ENCODE results near the gene FUS.

Gene FUS

DNA sequence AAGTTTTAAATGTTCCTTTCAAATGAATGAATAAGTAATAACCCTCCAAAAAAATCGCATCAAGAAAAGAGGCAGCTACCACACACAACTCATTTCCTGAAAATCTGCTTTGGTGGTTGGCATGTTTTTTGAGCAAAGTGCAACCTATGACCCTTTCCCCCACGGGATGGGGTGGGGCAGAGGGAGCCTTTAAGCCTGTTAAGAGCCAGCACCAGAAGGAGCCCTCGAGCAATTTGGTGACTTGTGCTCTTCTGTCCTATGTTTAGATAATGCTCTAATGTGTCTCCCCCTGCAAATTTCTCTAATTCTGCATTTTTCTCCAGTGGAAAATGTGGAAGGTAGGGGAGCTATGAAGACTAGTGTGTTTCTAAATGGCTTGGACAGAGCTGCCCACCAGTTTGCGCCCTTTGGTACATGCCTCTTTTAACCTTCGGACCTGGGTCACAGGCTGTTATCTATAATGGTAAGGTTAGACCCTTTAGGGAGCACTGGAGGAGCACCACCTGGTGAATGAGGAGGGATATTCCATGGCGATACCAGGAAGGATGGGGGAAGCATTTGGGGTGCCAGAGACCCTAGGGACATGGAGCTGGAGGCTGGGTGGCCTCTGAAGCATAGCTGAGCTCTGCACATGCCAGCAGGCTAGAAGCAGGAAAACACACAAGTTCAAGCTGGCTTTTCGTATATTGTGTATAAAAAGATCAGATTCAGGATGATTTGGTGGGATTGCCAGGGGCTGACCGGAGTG is 21.1 kb downstream of the FUS start:
- no peak for DNase-seq

- peak in 4 of 58 donors; percentile 18 to 51 (median 34) for DNase-seq
These were observed 21.9 kb downstream of the FUS start for GRCh38 chr16:31201582-31202413.

DNA sequence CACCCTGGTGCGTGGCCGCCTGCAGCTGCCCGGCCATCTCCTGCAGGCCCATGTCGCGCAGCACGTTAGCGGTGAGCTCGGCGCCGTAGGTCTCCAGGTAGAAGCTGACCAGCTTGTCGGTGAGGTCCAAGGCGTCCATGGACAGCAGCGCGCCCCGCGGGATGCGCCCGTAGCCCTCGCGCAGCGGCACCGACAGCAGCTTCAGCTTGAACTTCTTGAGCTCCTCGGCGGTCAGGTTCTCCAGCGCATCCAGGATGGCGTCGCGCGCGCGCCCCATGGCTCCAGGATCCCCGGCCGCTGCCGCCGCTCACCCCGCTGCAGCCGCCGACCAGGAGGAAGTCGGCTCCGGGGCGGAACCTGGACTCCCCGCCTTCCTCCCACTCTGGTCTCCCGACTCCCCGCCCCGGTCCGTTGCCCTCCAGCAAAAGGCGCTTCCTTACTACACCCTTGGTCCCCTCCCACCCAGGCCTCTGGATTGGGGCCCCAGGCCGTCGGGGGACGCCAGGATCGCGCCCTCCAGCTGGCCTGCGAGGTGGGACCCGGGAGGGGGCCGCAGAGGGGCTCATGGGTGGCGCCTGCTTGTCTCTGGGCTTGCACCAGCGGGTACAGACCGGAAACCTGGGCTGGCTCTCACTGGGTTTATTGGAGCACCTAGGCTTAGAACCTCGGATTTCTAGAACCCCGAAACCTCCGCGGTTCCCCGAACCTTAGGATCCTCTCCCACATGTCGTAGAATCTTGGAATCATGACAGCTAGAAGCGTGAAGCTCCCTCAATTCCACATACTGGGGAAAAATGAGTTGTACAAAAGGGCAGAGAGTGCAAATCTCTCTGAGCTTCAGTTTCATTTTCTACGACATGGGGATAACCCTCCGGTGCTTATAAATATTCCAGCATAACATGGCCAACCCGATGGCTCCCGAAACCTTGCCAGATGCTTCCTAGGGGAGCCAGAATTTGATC is 22.8 kb downstream of the FUS start, which contains the start of gene PYCARD:
Gene PYCARD (minus strand): TSS at position 347 of the 962 bp plus-strand sequence. CDS start 70 bp downstream, at position 277.
- DNase-seq = peak in 4 of 58 donors; percentile 16 to 51 (median 46)

DNA sequence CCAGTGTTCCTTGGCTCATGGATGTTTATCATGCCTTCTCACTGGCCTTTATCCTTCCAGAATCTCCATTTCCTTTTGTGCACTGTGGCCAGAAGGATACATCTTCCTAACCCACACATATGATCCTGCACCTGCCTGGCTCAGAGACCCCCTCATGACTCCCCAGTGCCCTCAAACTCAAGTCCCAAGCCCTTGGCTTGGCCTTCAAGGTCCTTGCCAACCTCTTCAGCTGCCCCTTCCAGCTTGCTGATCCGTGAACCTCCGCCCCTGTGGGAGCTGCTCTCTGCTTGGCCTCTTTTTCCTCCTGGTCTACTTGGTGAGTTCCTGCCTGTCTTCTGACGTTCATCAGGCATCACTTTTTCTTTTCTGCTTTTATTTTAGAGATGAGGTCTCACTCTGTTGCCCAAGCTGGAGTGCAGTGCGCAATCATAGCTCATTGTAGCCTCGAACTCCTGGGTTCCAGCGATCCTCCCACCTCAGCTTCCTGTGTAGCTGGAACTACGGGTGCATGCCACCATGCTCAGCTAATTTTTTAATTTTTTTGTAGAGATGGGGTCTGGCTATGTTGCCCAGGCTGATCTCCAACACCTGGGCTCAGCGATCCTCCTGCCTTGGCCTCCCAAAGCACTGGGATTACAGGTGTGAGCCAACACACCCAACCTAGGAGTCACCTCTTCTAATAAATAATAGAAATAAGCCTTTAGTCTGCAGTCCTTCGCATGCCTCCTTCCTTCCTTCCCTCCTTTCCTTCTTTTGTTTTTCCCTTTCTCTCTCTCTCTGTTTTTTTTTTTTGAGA is 25.1 kb downstream of the FUS start:
- no peak for DNase-seq

- DNase-seq = no peak
These were observed 26.8 kb downstream of the FUS start for GRCh38 chr16:31206776-31207175.

GRCh38 chr16:31213342-31213741 is 33.4 kb downstream of the FUS start:
- no peak for DNase-seq

- DNase-seq = no peak
These were observed 34.2 kb downstream of the FUS start, which contains the start of gene TRIM72 for GRCh38 chr16:31213877-31214707. Gene TRIM72, plus strand, starts transcription at chr16:31214119. Its CDS starts 620 bp downstream, at chr16:31214739.

- DNase-seq = no peak
These were observed 34.9 kb downstream of the FUS start for GRCh38 chr16:31214708-31215286.

- DNase-seq = peak in 12 of 58 donors; percentile 8 to 51 (median 26)
These were observed 35.6 kb downstream of the FUS start for GRCh38 chr16:31215287-31216162.

DNA sequence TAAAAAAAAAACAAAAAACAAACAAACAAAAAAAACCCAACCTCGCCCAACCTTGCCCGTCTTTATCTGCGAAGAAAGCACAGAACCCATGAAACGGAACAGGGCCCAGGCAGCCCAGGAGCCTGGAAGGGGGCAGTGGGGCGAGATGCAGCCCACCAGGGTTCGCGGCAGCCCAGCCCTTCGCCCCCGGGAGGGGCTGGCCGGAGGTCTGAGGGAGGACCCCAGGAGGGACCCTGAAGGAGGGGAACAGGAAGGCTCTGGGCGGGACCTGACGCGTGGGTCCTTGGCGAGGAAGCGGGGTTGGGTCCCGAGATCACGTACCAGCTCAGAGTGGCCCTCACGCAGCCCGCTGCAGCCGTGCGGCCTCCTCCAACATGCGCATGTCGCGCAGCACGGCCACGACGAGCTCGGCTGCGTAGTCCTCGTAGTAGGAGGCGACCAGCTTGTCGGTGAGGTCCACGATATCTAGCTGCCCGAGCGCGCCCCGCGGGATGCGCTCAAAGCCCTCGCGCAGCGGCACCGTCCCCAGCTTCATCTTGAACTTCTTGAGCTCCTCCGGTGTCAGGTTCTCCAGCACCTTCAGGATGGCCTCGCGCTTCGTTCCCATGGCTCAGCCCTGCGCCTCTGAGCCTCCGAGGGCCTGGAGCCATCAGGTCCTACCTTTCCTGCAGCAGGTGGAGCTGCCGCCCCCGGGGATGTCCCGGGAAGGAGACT is 36.6 kb downstream of the FUS start, which contains the start of gene PYDC1:
Gene PYDC1 (minus strand): TSS at position 714 of the 714 bp plus-strand sequence. CDS start 107 bp downstream, at position 607.
- DNase-seq = peak in 3 of 58 donors; percentile 4 to 45 (median 6)

DNA sequence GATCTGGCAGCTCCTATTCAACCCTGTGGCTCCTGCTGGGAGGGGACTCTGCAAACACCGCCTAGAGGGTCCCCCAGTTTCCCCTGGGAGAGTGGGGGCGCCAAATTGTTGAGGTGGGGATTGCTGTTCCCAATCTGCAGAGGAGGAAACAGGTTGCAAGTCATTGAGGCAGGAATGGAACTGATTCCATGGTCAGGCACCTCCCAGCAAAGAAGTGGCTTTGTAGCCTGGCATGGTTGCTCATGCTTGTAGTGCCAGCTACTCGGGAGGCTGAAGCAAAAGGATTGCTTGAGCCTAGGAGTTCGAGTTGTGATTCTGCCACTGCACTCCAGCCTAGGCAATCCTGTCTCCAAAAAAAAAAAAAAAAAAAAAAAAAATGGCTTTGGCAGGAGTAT is 37.2 kb downstream of the FUS start:
- no peak for DNase-seq

DNA sequence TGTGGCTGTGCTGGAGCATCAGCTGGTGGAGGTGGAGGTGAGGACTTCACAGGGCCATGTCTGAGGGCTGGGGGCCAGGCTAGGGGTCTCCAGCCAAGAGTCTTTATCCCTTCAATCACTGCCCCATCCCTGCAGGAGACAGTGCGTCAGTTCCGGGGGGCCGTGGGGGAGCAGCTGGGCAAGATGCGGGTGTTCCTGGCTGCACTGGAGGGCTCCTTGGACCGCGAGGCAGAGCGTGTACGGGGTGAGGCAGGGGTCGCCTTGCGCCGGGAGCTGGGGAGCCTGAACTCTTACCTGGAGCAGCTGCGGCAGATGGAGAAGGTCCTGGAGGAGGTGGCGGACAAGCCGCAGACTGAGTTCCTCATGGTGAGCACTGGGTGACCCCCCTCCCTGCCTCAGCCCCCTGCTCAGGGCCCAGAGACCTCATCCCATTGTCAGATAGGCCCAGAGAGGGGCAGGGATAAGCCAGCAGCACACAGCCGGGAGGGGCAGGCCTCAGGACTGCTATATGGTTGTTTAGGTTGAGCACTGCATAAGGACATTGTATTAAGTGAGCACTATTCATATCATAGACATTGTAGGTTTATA is 39.3 kb downstream of the FUS start:
- no peak for DNase-seq

DNA sequence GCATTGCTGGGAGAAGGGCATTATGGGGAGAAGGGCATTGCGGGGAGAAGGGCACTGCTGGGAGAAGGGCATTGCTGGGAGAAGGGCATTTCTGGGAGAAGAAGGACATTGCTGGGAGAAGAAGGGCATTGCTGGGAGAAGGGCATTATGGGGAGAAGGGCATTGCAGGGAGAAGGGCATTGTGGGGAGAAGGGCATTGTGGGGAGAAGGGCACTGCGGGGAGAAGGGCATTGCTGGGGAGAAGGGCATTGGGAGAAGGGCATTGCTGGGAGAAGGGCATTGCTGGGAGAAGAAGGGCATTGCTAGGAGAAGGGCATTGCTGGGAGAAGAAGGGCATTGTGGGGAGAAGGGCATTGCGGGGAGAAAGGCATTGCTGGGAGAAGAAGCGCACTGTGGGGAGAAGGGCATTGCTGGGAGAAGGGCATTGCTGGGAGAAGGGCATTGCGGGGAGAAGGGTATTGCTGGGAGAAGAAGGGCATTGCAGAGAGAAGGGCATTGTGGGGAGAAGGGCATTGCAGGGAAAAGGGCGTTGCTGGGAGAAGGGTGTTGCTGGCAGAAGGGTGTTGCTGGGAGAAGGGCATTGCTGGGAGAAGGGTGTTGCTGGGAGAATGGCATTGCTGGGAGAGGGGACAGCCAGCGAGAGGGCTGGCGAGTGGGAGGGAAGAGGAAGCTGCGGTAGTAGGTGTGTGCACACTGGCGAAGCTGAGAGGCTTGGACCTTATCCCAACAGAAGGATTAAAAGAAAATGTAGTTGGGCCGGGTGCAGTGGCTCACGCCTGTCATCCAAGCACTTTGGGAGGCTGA is 41.6 kb downstream of the FUS start:
- no peak for DNase-seq

GRCh38 chr16:31223044-31223443 is 43.1 kb downstream of the FUS start:
- no peak for DNase-seq

GRCh38 chr16:31224092-31224955 is 44.4 kb downstream of the FUS start:
- no peak for DNase-seq

Measured in anterior cingulate cortex (tissue), 58 donors.